Activated T-cell treated with anti-CD3 and anti-CD28 coated beads, Interleukin-2, amount 50 U/mL, for 24 hours (primary cell): ENCODE results near the gene CAB39L.

Experiments
- DNase-seq: peaks from one replicate; pipeline ENCODE4 v3.0.0-alpha.2; 2020
- H3K27ac Mint-ChIP-seq: 2 replicates; pipeline ENCODE4 v1.8.0; 2020; ENCODE audit warnings: mild to moderate bottlenecking, mixed read lengths
- H3K27me3 Mint-ChIP-seq: 2 replicates; pipeline ENCODE4 v1.8.0; 2020; ENCODE audit warnings: mixed read lengths
- H3K36me3 Mint-ChIP-seq: 2 replicates; pipeline ENCODE4 v1.8.0; 2020; ENCODE audit warnings: low read depth, mixed read lengths
- H3K4me1 Mint-ChIP-seq: 2 replicates; pipeline ENCODE4 v1.8.0; 2020; ENCODE audit warnings: low read depth, mixed read lengths
- H3K4me3 Mint-ChIP-seq: 2 replicates; pipeline ENCODE4 v1.8.0; 2020; ENCODE audit warnings: mild to moderate bottlenecking, moderate library complexity, mixed read lengths
- H3K9me3 Mint-ChIP-seq: 2 replicates; pipeline ENCODE4 v1.8.0; 2020; ENCODE audit warnings: mixed read lengths

CAB39L gene

DNA sequence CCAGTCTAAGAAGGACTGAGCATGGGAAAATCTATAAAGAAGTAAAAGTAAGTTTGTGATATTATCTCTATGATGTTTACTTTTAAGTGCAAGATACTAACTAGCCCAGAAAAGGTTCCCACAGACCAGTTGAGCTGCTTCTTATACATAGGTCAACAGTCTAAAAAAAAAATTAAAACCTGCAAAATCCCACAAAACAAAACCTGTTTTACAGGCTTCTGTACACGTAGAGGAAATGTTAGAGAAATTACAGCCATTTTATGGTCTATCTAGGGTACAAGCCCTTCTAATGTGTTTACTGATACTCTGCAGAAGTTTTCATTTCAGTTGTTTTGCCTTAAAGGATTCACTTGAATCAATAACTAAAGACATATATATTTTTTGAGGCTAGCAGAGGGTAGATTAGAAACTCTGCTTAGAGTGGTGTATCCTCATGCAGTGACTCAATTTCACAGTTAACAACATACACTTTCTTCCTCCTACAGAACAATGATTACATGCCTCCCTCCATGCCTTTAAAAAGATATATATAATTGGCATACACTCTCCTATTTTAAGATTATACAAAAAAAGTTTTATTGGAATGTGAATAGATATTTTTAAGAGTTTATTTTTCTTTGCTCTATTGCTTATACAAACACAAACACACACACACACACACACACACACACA lies 43.9 kb downstream of the CAB39L start:
- H3K27me3 Mint-ChIP-seq, result no peaks in the 10 kb centered on the region
- no peak for DNase-seq
- H3K4me1 Mint-ChIP-seq, result peaks cover 4% of the 10 kb centered on the region
- no peak overlapping the region for H3K27ac Mint-ChIP-seq
- no peak overlapping the region for H3K4me3 Mint-ChIP-seq
- H3K36me3 Mint-ChIP-seq, result peaks cover 12% of the 10 kb centered on the region
- H3K9me3 Mint-ChIP-seq, result peaks cover 4% of the 10 kb centered on the region

DNA sequence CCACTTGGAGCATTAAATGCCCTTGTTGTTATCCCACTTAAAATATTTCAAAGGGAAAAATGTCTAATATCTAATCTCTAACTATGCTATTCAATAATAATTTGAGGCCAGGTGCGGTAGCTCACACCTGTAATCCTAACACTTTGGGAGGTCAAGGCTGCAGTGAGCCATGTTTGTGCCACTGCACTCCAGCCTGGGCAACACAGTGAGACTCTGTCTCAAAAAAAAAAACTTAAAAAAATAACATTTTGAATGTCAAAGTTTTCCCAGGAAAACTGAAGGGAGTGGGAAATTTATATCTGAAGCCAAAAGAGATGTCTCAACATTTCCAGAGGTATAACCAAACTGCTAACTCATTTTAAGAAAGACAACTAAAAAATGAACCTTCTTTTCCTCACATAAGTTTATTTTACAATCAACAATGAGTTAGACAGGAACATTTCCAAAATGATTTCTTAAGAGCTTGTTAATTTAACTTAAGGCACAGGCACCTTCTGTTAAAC lies 47.9 kb downstream of the CAB39L start:
- no peaks in the 10 kb centered on the region for H3K4me1 Mint-ChIP-seq
- H3K4me3 Mint-ChIP-seq, result no peak overlapping the region
- H3K27ac Mint-ChIP-seq, result no peak overlapping the region
- no peaks in the 10 kb centered on the region for H3K9me3 Mint-ChIP-seq
- DNase-seq, result no peak
- no peaks in the 10 kb centered on the region for H3K27me3 Mint-ChIP-seq
- no peaks in the 10 kb centered on the region for H3K36me3 Mint-ChIP-seq

DNA sequence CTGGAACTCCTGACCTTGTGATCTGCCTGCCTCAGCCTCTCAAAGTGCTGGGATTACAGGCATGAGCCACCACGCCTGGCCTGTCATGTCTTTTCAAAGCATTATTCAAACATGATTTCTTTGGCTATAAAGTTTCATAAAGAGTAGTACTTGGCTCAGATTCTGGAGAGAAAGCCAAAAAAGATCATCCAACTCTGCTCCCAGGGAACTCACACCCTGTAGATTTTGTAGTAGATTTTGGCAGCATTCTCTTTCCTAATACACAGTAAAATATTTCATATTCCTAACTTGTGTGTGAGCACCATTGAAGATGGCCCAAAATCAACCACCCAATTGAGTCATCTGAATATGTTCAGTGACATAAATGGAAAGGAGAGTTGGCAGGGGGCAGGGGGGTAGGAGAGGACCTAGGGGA lies 48.4 kb downstream of the CAB39L start:
- Mint-ChIP-seq H3K27me3 (no peaks in the 10 kb centered on the region), H3K4me3 (no peak overlapping the region), H3K27ac (no peak overlapping the region), H3K9me3 (no peaks in the 10 kb centered on the region), H3K4me1 (no peaks in the 10 kb centered on the region), H3K36me3 (no peaks in the 10 kb centered on the region)
- DNase-seq, result no peak

GRCh38 chr13:49388091-49388635 lies 55.7 kb downstream of the CAB39L start:
- no peak overlapping the region for H3K27ac Mint-ChIP-seq
- no peak for DNase-seq
- no peak overlapping the region for H3K4me3 Mint-ChIP-seq
- no peaks in the 10 kb centered on the region for H3K9me3 Mint-ChIP-seq
- H3K36me3 Mint-ChIP-seq, result no peaks in the 10 kb centered on the region
- no peaks in the 10 kb centered on the region for H3K4me1 Mint-ChIP-seq
- no peaks in the 10 kb centered on the region for H3K27me3 Mint-ChIP-seq

DNA sequence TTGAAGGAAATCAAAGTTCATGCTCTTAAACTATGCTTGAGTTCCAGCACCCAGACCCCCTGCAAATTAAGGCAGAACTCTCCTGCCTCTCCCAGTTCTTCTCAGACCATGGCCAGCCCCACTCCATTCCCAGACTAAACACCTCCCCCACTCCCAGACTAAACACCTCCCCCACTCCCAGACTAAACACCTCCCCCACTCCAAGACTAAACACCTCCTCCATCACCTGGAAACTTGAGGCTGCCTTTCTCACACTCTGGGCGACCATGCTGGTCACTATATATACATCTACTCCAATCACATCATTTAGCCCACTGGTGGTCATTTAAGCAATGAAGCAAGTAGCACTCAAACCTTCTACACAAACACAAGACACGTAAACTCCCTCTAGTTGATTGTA lies 57.2 kb downstream of the CAB39L start:
- no peak overlapping the region for H3K27ac Mint-ChIP-seq

DNA sequence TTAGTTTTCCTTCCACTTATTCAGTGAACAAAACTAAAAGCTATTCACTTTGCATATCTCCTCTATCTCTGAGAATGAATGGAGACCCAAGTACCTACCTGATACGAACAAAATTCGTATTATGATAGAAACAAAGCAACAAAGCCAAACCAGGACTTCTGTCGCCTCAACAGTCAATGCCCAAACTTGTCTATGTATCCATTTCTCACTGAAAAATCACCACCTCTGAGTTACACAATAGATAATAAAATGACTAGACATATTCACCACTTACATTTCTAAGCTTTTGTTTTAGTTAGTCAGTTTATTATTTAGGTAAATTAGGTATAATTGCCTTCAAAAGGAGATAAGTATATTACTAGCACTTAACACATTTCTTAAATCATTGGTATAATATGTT lies 67.7 kb downstream of the CAB39L start:
- Mint-ChIP-seq H3K27me3 (peaks cover 3% of the 10 kb centered on the region), H3K9me3 (no peaks in the 10 kb centered on the region), H3K36me3 (no peaks in the 10 kb centered on the region), H3K4me1 (peaks cover 21% of the 10 kb centered on the region), H3K4me3 (no peak overlapping the region), H3K27ac (no peak overlapping the region)
- no peak for DNase-seq

More for the DNA sequence above, 57.2 kb downstream of the CAB39L start:
- DNase-seq, result no peak
- Mint-ChIP-seq H3K27me3 (no peaks in the 10 kb centered on the region), H3K36me3 (no peaks in the 10 kb centered on the region), H3K4me1 (no peaks in the 10 kb centered on the region), H3K9me3 (no peaks in the 10 kb centered on the region), H3K4me3 (no peak overlapping the region)

GRCh38 chr13:49374585-49375290 lies 69.1 kb downstream of the CAB39L start:
- Mint-ChIP-seq H3K27ac (no peak overlapping the region), H3K9me3 (no peaks in the 10 kb centered on the region), H3K4me3 (no peak overlapping the region), H3K36me3 (no peaks in the 10 kb centered on the region), H3K27me3 (peaks cover 3% of the 10 kb centered on the region), H3K4me1 (peaks cover 21% of the 10 kb centered on the region)
- no peak for DNase-seq

DNA sequence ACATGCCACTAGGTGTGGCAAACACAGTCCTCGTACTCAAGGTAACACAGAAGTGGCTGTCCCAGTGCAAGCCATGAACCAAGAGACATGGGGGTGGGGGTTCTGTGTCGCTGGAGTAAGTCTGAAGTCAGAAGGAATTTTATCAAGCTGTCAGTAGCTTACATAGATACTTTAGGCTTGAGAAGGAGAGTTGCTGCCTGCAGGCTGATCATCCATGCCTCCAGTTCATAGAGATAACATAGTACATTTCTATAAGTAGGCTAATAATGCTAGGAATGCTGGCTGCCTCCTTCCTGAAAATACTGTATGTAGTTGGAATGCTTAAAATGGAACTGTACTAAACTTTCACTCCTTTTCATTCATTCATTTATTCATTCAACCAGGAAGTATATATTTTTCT lies 70.1 kb downstream of the CAB39L start:
- H3K27ac Mint-ChIP-seq, result no peak overlapping the region
- peaks cover 21% of the 10 kb centered on the region for H3K4me1 Mint-ChIP-seq
- no peak for DNase-seq
- H3K4me3 Mint-ChIP-seq, result no peak overlapping the region
- H3K9me3 Mint-ChIP-seq, result no peaks in the 10 kb centered on the region
- peaks cover 3% of the 10 kb centered on the region for H3K27me3 Mint-ChIP-seq
- H3K36me3 Mint-ChIP-seq, result no peaks in the 10 kb centered on the region

- H3K4me1 Mint-ChIP-seq, result peaks cover 21% of the 10 kb centered on the region
- H3K36me3 Mint-ChIP-seq, result no peaks in the 10 kb centered on the region
- peaks cover 3% of the 10 kb centered on the region for H3K27me3 Mint-ChIP-seq
- H3K9me3 Mint-ChIP-seq, result no peaks in the 10 kb centered on the region
- no peak for DNase-seq
- no peak overlapping the region for H3K4me3 Mint-ChIP-seq
- H3K27ac Mint-ChIP-seq, result no peak overlapping the region
These were observed 71.8 kb downstream of the CAB39L start for GRCh38 chr13:49371943-49372613.

GRCh38 chr13:49370371-49370770 lies 73.5 kb downstream of the CAB39L start:
- H3K27me3 Mint-ChIP-seq, result no peaks in the 10 kb centered on the region
- no peak overlapping the region for H3K4me3 Mint-ChIP-seq

DNA sequence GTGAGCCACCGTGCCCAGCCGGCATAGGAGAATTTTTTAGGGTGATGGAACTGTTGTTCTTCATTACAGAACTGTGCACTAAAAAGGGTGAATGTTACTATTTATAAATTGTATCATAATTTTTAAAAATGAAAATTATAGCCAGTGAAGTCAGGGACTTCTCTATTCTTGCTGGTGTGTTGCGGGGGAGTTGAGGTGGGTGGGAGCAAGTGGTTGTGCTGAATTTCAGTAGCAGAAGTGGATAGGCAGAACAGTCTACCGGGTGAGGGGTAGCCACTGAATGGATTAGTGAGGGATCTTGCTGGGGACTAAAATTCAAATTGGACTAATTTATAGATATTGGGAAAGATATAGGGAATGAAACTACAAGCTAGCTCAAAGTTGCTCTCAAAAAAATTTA lies 74.0 kb downstream of the CAB39L start:
- Mint-ChIP-seq H3K27ac (no peak overlapping the region), H3K36me3 (peaks cover 2% of the 10 kb centered on the region), H3K9me3 (peaks cover 3% of the 10 kb centered on the region), H3K27me3 (no peaks in the 10 kb centered on the region), H3K4me1 (peaks cover 21% of the 10 kb centered on the region), H3K4me3 (no peak overlapping the region)
- no peak for DNase-seq

More at GRCh38 chr13:49370371-49370770, 73.5 kb downstream of the CAB39L start:
- no peak for DNase-seq
- no peak overlapping the region for H3K27ac Mint-ChIP-seq
- H3K9me3 Mint-ChIP-seq, result peaks cover under 1% of the 10 kb centered on the region
- no peaks in the 10 kb centered on the region for H3K36me3 Mint-ChIP-seq
- H3K4me1 Mint-ChIP-seq, result peaks cover 21% of the 10 kb centered on the region

DNA sequence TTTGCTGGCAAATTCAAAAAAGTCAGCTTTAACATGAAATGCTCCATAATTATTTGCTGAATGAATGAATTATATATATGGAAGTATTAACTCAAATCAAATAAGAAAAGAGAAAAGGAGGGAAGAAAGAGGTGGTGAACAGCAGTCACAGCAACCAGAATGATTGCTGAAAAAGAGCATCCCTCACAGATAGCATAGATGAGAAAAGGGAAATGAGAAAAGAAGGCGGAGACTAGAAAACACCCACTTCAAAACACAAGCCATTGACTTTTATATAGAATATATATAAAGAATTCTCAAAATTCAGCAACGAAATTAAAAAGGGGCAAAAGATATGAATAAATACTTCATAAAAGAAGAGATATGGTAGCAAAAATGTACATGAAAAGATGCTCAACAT lies 75.2 kb downstream of the CAB39L start:
- no peaks in the 10 kb centered on the region for H3K27me3 Mint-ChIP-seq
- H3K36me3 Mint-ChIP-seq, result peaks cover 4% of the 10 kb centered on the region
- no peak overlapping the region for H3K4me3 Mint-ChIP-seq
- peaks cover 18% of the 10 kb centered on the region for H3K4me1 Mint-ChIP-seq
- peaks cover 9% of the 10 kb centered on the region for H3K9me3 Mint-ChIP-seq
- DNase-seq, result no peak
- no peak overlapping the region for H3K27ac Mint-ChIP-seq

DNA sequence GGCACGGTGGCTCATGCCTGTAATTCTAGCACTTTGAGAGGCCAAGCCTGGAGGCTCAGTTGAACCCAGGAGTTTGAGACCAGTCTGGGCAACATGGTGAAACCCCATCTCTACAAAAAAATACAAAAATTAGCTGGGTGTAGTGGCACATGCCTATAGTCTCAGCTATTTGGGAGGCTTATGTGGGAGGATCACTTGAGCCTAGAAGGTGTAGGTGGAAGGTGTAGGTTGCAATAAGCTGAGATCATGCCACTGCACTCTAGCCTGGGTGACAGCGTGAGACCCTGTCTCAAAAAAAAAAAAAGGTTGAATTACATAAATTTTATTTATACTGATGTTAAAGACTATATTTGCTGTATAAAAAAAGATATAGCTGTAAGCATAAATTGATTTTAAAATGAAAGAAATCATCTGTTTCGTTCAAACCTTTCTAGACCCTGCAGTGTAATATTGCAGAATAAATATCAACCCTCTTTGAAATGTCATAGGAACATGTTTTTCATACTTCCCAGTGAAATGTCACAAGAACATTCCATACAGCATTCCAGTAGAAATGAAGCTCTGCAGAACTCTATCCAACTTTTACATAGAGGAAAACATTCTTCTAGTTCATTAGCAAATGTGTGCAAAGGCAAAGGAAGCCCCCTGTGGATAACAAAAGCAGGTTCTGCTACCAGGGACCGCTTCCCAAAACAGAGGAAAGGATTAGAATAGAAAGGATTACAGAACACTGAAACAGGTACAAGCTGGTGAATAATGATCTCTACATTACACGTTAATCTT lies 76.0 kb downstream of the CAB39L start:
- no peak for DNase-seq
- Mint-ChIP-seq H3K4me3 (no peak overlapping the region), H3K27me3 (no peaks in the 10 kb centered on the region), H3K9me3 (peaks cover 17% of the 10 kb centered on the region), H3K27ac (no peak overlapping the region), H3K4me1 (peaks cover 15% of the 10 kb centered on the region), H3K36me3 (peaks cover 10% of the 10 kb centered on the region)

GRCh38 chr13:49366841-49367240 lies 77.0 kb downstream of the CAB39L start:
- DNase-seq, result no peak
- H3K27me3 Mint-ChIP-seq, result no peaks in the 10 kb centered on the region
- peaks cover 23% of the 10 kb centered on the region for H3K9me3 Mint-ChIP-seq
- peaks cover 6% of the 10 kb centered on the region for H3K4me1 Mint-ChIP-seq
- H3K4me3 Mint-ChIP-seq, result no peak overlapping the region
- H3K36me3 Mint-ChIP-seq, result peaks cover 14% of the 10 kb centered on the region
- no peak overlapping the region for H3K27ac Mint-ChIP-seq
